Stomach (tissue), 4 donors: ENCODE measurements around the gene FGF14.

Experiments used
- POLR2AphosphoS5 ChIP-seq, 3 donors: sonication (generic); formaldehyde crosslinking; IDR thresholded peaks; one replicate each; pipeline ENCODE4 v1.6.1; 2016; ENCODE audit warnings: antibody characterized with exemption in 3 of 3
- TF ChIP-seq, protein P1 (sequence below), 7 experiments: fragments of 450-650 bp in 4 of 7; fragments of 200-600 bp in 3 of 7; sonication (generic) in 3 of 7; IDR thresholded peaks; one replicate each; pipeline ENCODE4 v1.5.1; 2016 to 2019; ENCODE audit warnings: antibody characterized with exemption in 7 of 7, control low read depth in 2 of 7, mild to moderate bottlenecking in 1 of 7

DNA sequence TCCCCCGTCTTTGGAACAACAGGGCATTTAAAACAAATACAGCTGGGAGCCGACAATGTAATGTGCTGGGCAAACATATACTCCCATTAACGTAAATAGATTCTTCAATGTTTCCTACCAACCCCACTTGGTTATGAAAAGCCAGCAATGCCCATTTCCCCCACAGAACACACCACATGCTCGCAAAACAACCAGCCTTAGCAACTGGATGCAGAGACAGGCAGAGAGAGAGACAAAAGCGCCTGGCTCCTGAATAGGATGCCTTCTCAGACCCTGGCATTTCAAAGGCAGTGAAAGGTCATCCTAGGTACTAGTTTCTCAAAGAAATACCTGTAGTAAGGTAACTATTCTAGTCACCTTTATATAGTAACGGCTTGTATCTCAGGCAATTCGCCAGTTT lies 486.5 kb downstream of the FGF14 start:
- TF ChIP-seq, protein P1, sequence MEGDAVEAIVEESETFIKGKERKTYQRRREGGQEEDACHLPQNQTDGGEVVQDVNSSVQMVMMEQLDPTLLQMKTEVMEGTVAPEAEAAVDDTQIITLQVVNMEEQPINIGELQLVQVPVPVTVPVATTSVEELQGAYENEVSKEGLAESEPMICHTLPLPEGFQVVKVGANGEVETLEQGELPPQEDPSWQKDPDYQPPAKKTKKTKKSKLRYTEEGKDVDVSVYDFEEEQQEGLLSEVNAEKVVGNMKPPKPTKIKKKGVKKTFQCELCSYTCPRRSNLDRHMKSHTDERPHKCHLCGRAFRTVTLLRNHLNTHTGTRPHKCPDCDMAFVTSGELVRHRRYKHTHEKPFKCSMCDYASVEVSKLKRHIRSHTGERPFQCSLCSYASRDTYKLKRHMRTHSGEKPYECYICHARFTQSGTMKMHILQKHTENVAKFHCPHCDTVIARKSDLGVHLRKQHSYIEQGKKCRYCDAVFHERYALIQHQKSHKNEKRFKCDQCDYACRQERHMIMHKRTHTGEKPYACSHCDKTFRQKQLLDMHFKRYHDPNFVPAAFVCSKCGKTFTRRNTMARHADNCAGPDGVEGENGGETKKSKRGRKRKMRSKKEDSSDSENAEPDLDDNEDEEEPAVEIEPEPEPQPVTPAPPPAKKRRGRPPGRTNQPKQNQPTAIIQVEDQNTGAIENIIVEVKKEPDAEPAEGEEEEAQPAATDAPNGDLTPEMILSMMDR (IDR thresholded peaks at IDR 0.05): no peak
- no peak for TF ChIP-seq POLR2AphosphoS5 (IDR thresholded peaks at IDR 0.05)
